GM12878 (cell line): Measurements from ENCODE around the gene GPR152. TPM values are rescaled to one million over a fixed set of nuclear protein-coding genes. Genes with fewer than 3 reads are reported as not detected.

ENCODE experiments used
- ATF7 ChIP-seq: fragments of 450-650 bp; IDR thresholded peaks from 2 replicates; pipeline ENCODE4 v1.6.1; 2016; ENCODE audit warnings: low read depth, mild to moderate bottlenecking
- BHLHE40 ChIP-seq, 2 experiments: fragments of 450-650 bp in 1 of 2; IDR thresholded peaks; 2 replicates each; pipeline ENCODE4 v1.6.1; 2011 to 2017; ENCODE audit warnings: low read depth in 2 of 2, borderline replicate concordance in 1 of 2, improper control_type of control experiment in 1 of 2, low read length in 1 of 2, mild to moderate bottlenecking in 1 of 2
- CHD2 ChIP-seq: IDR thresholded peaks from 2 replicates; pipeline ENCODE4 v1.6.1; 2011; ENCODE audit warnings: low read depth, low read length, improper control_type of control experiment, borderline replicate concordance
- EED ChIP-seq: sonication (generic); IDR thresholded peaks from 2 replicates; pipeline ENCODE4 v1.6.1; 2016; ENCODE audit warnings: antibody characterized with exemption, low read depth
- EGR1 ChIP-seq, 2 experiments: IDR thresholded peaks; 1 replicate in 1 of 2; 2 replicates in 1 of 2; pipeline ENCODE4 v1.6.1; 2011 to 2012; ENCODE audit warnings: low read depth in 2 of 2, low read length in 2 of 2, borderline replicate concordance in 1 of 2, mild to moderate bottlenecking in 1 of 2, moderate library complexity in 1 of 2
- FOS ChIP-seq: IDR thresholded peaks from 3 replicates; pipeline ENCODE4 v1.6.1; 2011; ENCODE audit warnings: borderline replicate concordance; ENCODE audit not compliant: insufficient read length; ENCODE audit errors: extremely low read depth
- HCFC1 ChIP-seq: fragments of 150-350 bp; IDR thresholded peaks from 2 replicates; pipeline ENCODE4 v1.6.1; 2014; ENCODE audit warnings: low read length
- HDAC6 ChIP-seq: fragments of 200-600 bp; sonication (generic); IDR thresholded peaks from one replicate; pipeline ENCODE4 v1.8.0; 2017; ENCODE audit warnings: antibody characterized with exemption; ENCODE audit not compliant: unreplicated experiment
- KAT2A ChIP-seq: conservative IDR thresholded peaks from 2 replicates; pipeline ENCODE4 v1.6.1; 2011; ENCODE audit warnings: low read depth, low read length; ENCODE audit not compliant: control insufficient read depth
- KDM1A ChIP-seq: fragments of 200-600 bp; sonication (generic); IDR thresholded peaks from 2 replicates; pipeline ENCODE4 v1.6.1; 2016; ENCODE audit warnings: borderline replicate concordance
- MTA2 ChIP-seq: fragments of 450-650 bp; IDR thresholded peaks from 2 replicates; pipeline ENCODE4 v1.6.1; 2016; ENCODE audit warnings: low read depth, mild to moderate bottlenecking, moderate library complexity
- POLR2A ChIP-seq: IDR thresholded peaks from 2 replicates; pipeline ENCODE4 v1.6.1; 2011; ENCODE audit warnings: low read depth, mild to moderate bottlenecking, low read length
- POU2F2 ChIP-seq: IDR thresholded peaks from 3 replicates; pipeline ENCODE4 v1.6.1; 2011; ENCODE audit warnings: low read depth, mild to moderate bottlenecking, low read length, borderline replicate concordance
- RAD51 ChIP-seq: fragments of 450-650 bp; IDR thresholded peaks from 2 replicates; pipeline ENCODE4 v1.6.1; 2016; ENCODE audit warnings: moderate library complexity, mild to moderate bottlenecking, inconsistent platforms
- SP1 ChIP-seq: IDR thresholded peaks from one replicate; pipeline ENCODE4 v1.6.1; 2011; ENCODE audit warnings: low read depth, low read length
- SUPT20H ChIP-seq: IDR thresholded peaks from 2 replicates; pipeline ENCODE4 v1.6.1; 2011; ENCODE audit warnings: low read depth, mild to moderate bottlenecking, low read length, moderate library complexity, borderline replicate concordance; ENCODE audit not compliant: control insufficient read depth
- ZNF24 ChIP-seq: fragments of 450-650 bp; IDR thresholded peaks from 2 replicates; pipeline ENCODE4 v1.6.1; 2017; ENCODE audit warnings: antibody characterized with exemption, mild to moderate bottlenecking
- ZNF384 ChIP-seq: IDR thresholded peaks from 2 replicates; pipeline ENCODE4 v1.6.1; 2012; ENCODE audit warnings: low read depth, mild to moderate bottlenecking, low read length, improper control_type of control experiment, borderline replicate concordance
- ZSCAN29 ChIP-seq: fragments of 450-650 bp; IDR thresholded peaks from 2 replicates; pipeline ENCODE4 v1.6.1; 2017; ENCODE audit warnings: mild to moderate bottlenecking, moderate library complexity
- polyA plus RNA-seq, 11 experiments: library from polyadenylated mRNA; depleted of rRNA in 4 of 11; unstranded in 6 of 11; stranded (reverse) in 5 of 11; fragments of >200 nt; fragmentation: Nextera tagmentation in 4 of 11; fragmentation: Illumina TruSeq in 1 of 11; extraction: Ambion mirVana in 4 of 11; extraction: Trizol in 1 of 11; gene quantifications; 1 replicate in 1 of 11; 2 replicates in 10 of 11; pipeline versions ENCODE4 v1.2.1 to v1.2.3, GENCODE V29; 2011 to 2016; ENCODE audit warnings: inconsistent platforms in 2 of 11, missing spikeins in 2 of 11, low read depth in 1 of 11
- total RNA-seq, 4 experiments: library from RNA; depleted of rRNA in 3 of 4; stranded (reverse); fragments of >200 nt in 3 of 4; fragmentation: Illumina TruSeq in 1 of 4; extraction: Trizol in 1 of 4; gene quantifications; 2 replicates each; pipeline versions ENCODE4 v1.2.1 to v1.2.3, GENCODE V29; 2013 to 2021
- TF ChIP-seq, protein P1 (sequence below): fragments of 450-650 bp; formaldehyde crosslinking; IDR thresholded peaks from 2 replicates; pipeline ENCODE4 v1.5.0; 2022; ENCODE audit warnings: mild to moderate bottlenecking, missing genetic modification characterization
- TF ChIP-seq, protein P2 (sequence below): fragments of 450-650 bp; IDR thresholded peaks from 2 replicates; pipeline ENCODE4 v1.6.1; 2017; ENCODE audit warnings: mild to moderate bottlenecking, moderate library complexity

GPR152 gene
- total and polyA plus RNA-seq, 10 of the 15 experiments (the other 5 are each of a cell fraction or from before 2014, with no cell fraction given) = not detected

DNA sequence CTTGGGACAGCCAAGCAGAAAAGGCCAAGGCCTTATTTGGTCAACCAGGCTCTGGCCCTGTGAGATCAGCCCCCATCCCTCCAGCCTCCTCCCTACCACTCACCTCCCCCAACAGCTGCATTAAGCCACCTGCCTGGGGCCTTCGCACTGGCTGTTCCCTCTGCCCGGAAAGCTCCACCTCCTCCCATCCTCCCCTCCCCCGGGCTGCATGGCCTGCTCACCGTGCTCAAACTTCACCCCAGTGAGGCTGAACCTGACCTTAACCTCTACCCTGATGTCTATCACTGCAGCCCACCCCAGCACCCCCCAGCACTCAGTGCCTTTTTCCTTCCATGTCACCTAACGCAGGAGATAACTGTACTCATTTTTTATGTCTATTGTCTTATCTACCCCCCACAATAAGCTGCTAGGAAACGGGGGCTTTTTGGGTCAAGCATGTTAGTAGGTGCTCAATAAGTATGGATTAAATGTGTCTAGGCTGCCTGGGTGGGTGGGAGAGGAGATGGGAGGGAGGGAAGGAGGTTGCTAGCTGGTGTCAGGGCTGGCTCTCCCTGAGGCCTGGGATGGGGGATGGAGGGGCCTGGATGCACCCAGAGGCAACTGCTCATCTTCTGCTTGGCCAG lies 16.0 kb downstream of the GPR152 start (continued):
- TF ChIP-seq, protein P1, sequence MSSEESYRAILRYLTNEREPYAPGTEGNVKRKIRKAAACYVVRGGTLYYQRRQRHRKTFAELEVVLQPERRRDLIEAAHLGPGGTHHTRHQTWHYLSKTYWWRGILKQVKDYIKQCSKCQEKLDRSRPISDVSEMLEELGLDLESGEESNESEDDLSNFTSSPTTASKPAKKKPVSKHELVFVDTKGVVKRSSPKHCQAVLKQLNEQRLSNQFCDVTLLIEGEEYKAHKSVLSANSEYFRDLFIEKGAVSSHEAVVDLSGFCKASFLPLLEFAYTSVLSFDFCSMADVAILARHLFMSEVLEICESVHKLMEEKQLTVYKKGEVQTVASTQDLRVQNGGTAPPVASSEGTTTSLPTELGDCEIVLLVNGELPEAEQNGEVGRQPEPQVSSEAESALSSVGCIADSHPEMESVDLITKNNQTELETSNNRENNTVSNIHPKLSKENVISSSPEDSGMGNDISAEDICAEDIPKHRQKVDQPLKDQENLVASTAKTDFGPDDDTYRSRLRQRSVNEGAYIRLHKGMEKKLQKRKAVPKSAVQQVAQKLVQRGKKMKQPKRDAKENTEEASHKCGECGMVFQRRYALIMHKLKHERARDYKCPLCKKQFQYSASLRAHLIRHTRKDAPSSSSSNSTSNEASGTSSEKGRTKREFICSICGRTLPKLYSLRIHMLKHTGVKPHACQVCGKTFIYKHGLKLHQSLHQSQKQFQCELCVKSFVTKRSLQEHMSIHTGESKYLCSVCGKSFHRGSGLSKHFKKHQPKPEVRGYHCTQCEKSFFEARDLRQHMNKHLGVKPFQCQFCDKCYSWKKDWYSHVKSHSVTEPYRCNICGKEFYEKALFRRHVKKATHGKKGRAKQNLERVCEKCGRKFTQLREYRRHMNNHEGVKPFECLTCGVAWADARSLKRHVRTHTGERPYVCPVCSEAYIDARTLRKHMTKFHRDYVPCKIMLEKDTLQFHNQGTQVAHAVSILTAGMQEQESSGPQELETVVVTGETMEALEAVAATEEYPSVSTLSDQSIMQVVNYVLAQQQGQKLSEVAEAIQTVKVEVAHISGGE (CRISPR knock-in tag) = no peak
- TF ChIP-seq HDAC6 = no peak
- TF ChIP-seq ZNF384 = no peak
- TF ChIP-seq FOS = no peak
- peak; percentile 64 for TF ChIP-seq ATF7
- 0 out of 2 replicates have a peak, but pooled peaks have one; percentile 39 for TF ChIP-seq ZNF24
- TF ChIP-seq KDM1A = no peak
- TF ChIP-seq MTA2 = peak; percentile 62
- TF ChIP-seq SP1 = peak; percentile 79
- TF ChIP-seq BHLHE40 (IDR thresholded peaks at IDR 0.05; ENCODE audit: borderline replicate concordance in 1 of 2, low read depth in 2 of 2, low read length in 1 of 2) = peak; percentile 50 to 71; a peak in 2 of 4 replicates
- peak in 1 of 2 experiments; percentile 51; a peak in 1 of 3 replicates for TF ChIP-seq EGR1 (IDR thresholded peaks at IDR 0.05; ENCODE audit: borderline replicate concordance in 1 of 2, low read depth in 2 of 2, low read length in 2 of 2)
- no peak for TF ChIP-seq SUPT20H
- peak; percentile 33; the same call in 1 of the 2 replicates for TF ChIP-seq EED
- peak; percentile 38 for TF ChIP-seq POLR2A
- peak; percentile 37; the same call in 1 of the 2 replicates for TF ChIP-seq HCFC1
- TF ChIP-seq KAT2A = no peak
- peak; percentile 81; the same call in 1 of the 2 replicates for TF ChIP-seq ZSCAN29
- peak; percentile 90 for TF ChIP-seq POU2F2
- TF ChIP-seq, protein P2, sequence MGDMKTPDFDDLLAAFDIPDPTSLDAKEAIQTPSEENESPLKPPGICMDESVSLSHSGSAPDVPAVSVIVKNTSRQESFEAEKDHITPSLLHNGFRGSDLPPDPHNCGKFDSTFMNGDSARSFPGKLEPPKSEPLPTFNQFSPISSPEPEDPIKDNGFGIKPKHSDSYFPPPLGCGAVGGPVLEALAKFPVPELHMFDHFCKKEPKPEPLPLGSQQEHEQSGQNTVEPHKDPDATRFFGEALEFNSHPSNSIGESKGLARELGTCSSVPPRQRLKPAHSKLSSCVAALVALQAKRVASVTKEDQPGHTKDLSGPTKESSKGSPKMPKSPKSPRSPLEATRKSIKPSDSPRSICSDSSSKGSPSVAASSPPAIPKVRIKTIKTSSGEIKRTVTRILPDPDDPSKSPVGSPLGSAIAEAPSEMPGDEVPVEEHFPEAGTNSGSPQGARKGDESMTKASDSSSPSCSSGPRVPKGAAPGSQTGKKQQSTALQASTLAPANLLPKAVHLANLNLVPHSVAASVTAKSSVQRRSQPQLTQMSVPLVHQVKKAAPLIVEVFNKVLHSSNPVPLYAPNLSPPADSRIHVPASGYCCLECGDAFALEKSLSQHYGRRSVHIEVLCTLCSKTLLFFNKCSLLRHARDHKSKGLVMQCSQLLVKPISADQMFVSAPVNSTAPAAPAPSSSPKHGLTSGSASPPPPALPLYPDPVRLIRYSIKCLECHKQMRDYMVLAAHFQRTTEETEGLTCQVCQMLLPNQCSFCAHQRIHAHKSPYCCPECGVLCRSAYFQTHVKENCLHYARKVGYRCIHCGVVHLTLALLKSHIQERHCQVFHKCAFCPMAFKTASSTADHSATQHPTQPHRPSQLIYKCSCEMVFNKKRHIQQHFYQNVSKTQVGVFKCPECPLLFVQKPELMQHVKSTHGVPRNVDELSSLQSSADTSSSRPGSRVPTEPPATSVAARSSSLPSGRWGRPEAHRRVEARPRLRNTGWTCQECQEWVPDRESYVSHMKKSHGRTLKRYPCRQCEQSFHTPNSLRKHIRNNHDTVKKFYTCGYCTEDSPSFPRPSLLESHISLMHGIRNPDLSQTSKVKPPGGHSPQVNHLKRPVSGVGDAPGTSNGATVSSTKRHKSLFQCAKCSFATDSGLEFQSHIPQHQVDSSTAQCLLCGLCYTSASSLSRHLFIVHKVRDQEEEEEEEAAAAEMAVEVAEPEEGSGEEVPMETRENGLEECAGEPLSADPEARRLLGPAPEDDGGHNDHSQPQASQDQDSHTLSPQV = 0 out of 2 replicates have a peak, but pooled peaks have one; percentile 38
- TF ChIP-seq RAD51 = peak; percentile 18; the same call in 1 of the 2 replicates
- peak; percentile 92 for TF ChIP-seq CHD2
